RWPE2 (cell line): Measurements from ENCODE around the gene CDK18.

ENCODE experiments used
- ATAC-seq: fragments of 200-7000 bp; cut with Tn5 transposase; 3 replicates; pipeline ENCODE4 v1.9.1; 2021; ENCODE audit warnings: low read depth
- DNase-seq: peaks from one replicate; pipeline ENCODE4 v3.0.0-alpha.2; 2020; ENCODE audit warnings: low spot score
- H3K27ac ChIP-seq: fragments of 450-650 bp; 2 replicates; pipeline ENCODE4 v1.5.1; 2017; ENCODE audit warnings: mild to moderate bottlenecking; ENCODE audit not compliant: poor library complexity, severe bottlenecking
- H3K27me3 ChIP-seq: fragments of 250-450 bp; sonication (Bioruptor Pico); 2 replicates; pipeline ENCODE4 v1.5.1; 2021; ENCODE audit warnings: mild to moderate bottlenecking, moderate library complexity; ENCODE audit not compliant: insufficient read depth, poor library complexity, severe bottlenecking
- H3K36me3 ChIP-seq: fragments of 250-450 bp; sonication (Bioruptor Pico); 2 replicates; pipeline ENCODE4 v1.5.1; 2020; ENCODE audit warnings: low read depth, mild to moderate bottlenecking, moderate library complexity
- H3K4me1 ChIP-seq: fragments of 250-450 bp; sonication (Bioruptor Pico); 2 replicates; pipeline ENCODE4 v1.5.1; 2021; ENCODE audit warnings: mild to moderate bottlenecking, moderate library complexity; ENCODE audit not compliant: insufficient read depth, poor library complexity, severe bottlenecking
- H3K4me3 ChIP-seq: fragments of 250-450 bp; sonication (Bioruptor Pico); 2 replicates; pipeline ENCODE4 v1.5.1; 2021; ENCODE audit warnings: mild to moderate bottlenecking, moderate library complexity; ENCODE audit not compliant: severe bottlenecking
- H3K9me3 ChIP-seq: fragments of 250-450 bp; sonication (Bioruptor Pico); 2 replicates; pipeline ENCODE4 v1.5.1; 2021; ENCODE audit warnings: mild to moderate bottlenecking, moderate library complexity; ENCODE audit not compliant: severe bottlenecking
- TF ChIP-seq, protein P1 (sequence below): fragments of 450-650 bp; IDR thresholded peaks from one replicate; pipeline ENCODE4 v1.5.1; 2017; ENCODE audit warnings: mild to moderate bottlenecking, moderate library complexity; ENCODE audit not compliant: poor library complexity, severe bottlenecking

Gene CDK18

DNA sequence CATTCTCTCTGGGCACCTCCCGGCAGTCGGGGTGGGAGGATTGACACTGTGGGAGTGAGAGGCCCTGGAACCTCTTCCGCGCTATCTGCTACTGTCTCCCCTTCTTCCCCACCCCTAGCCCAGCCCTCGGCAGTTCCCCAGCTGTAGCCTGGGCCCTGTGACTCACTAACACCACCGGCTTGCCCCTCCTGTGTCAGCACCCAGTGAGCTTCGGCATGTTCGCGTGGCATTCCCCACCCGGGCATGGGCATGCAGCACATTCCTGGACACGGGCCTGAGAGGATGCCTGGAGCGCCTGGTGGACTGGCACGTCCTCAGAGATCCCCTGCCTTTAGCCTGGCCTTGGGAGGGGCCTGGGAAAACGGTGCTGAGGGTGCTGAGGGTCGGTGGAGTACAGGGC is 1.3 kb downstream of the CDK18 start:
- no peaks in the 10 kb centered on the region for H3K4me1 ChIP-seq
- TF ChIP-seq, protein P1, sequence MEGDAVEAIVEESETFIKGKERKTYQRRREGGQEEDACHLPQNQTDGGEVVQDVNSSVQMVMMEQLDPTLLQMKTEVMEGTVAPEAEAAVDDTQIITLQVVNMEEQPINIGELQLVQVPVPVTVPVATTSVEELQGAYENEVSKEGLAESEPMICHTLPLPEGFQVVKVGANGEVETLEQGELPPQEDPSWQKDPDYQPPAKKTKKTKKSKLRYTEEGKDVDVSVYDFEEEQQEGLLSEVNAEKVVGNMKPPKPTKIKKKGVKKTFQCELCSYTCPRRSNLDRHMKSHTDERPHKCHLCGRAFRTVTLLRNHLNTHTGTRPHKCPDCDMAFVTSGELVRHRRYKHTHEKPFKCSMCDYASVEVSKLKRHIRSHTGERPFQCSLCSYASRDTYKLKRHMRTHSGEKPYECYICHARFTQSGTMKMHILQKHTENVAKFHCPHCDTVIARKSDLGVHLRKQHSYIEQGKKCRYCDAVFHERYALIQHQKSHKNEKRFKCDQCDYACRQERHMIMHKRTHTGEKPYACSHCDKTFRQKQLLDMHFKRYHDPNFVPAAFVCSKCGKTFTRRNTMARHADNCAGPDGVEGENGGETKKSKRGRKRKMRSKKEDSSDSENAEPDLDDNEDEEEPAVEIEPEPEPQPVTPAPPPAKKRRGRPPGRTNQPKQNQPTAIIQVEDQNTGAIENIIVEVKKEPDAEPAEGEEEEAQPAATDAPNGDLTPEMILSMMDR: no peak
- peak overlapping the region; percentile 41 for H3K27ac ChIP-seq
- no peaks in the 10 kb centered on the region for H3K27me3 ChIP-seq
- H3K9me3 ChIP-seq: no peaks in the 10 kb centered on the region
- no peaks in the 10 kb centered on the region; the same call in 1 of the 2 replicates for H3K36me3 ChIP-seq
- ATAC-seq: peak; percentile 68
- DNase-seq: peak; percentile 85
- H3K4me3 ChIP-seq: peak overlapping the region; percentile 79

DNA sequence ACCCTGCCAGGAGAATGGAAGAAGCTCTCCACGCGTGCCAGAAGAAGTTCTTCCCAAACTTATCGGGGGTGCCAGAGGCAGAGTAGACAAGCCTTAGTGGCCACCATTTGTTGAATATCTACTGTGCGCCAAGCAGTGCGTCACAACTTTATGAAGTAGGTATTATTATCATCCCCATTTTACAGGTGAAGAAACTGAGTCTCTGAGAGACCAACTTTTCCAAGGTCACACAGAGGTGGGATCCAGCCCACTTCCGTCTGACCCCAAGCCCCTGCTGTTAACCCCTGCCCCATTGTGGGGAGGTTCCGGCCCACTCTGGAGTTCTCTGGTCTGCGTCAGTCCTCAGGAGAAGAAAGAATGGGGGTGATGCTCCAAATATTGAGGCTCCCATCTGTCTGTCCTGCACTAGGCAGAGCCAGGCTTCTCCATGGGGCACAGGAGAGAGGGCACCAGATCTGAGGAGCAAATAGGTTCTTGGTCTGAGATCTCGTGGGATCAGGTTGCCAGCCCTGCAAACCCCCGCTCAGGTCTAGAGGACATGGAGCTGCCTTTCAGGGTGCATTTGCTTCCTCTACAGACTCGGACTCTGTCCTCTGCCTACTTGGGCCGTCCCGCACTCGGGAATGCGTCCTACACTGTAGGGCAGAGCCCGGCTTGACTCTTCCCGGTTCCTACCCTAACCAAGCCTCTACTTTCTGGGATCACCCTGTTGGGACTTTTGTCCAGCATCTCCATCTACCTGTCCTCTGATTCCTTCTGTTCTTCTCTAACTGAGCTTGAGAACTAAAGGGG is 2.1 kb downstream of the CDK18 start:
- no peaks in the 10 kb centered on the region for H3K9me3 ChIP-seq
- no peak for ATAC-seq
- no peaks in the 10 kb centered on the region for H3K27me3 ChIP-seq
- H3K4me1 ChIP-seq: no peaks in the 10 kb centered on the region
- H3K4me3 ChIP-seq: no peak overlapping the region
- no peaks in the 10 kb centered on the region; the same call in 1 of the 2 replicates for H3K36me3 ChIP-seq
- H3K27ac ChIP-seq: peak overlapping the region; percentile 41
- TF ChIP-seq, protein P1: no peak
- DNase-seq: no peak

DNA sequence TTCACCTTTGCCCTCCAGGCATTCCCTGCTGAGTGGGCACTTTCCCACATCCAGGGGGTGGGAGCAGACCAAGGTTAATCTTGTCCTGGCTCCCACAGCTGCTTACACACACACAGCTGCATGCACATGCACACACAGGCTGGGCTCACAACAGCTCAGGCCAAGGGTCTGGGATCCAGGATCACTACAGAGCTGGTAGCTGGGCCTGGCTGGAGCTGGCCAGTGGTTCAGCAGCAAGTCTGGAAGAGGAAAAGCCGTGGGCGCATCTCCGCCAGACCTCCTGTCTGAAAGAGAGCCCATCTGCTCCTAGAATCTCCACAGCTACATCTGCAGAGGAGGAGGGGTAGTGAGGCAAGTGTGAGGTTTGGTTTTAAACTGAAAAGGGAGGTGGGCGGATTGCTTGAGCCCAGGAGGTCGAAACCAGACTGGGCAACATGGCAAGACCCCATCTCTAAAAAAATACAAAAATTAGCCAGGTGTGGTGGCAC is 3.8 kb downstream of the CDK18 start:
- TF ChIP-seq, protein P1: no peak
- H3K36me3 ChIP-seq: no peaks in the 10 kb centered on the region; the same call in 1 of the 2 replicates
- no peak overlapping the region for H3K4me3 ChIP-seq
- H3K27me3 ChIP-seq: no peaks in the 10 kb centered on the region
- H3K9me3 ChIP-seq: no peaks in the 10 kb centered on the region
- no peak for DNase-seq
- no peak for ATAC-seq
- H3K4me1 ChIP-seq: no peaks in the 10 kb centered on the region
- H3K27ac ChIP-seq: no peak overlapping the region

DNA sequence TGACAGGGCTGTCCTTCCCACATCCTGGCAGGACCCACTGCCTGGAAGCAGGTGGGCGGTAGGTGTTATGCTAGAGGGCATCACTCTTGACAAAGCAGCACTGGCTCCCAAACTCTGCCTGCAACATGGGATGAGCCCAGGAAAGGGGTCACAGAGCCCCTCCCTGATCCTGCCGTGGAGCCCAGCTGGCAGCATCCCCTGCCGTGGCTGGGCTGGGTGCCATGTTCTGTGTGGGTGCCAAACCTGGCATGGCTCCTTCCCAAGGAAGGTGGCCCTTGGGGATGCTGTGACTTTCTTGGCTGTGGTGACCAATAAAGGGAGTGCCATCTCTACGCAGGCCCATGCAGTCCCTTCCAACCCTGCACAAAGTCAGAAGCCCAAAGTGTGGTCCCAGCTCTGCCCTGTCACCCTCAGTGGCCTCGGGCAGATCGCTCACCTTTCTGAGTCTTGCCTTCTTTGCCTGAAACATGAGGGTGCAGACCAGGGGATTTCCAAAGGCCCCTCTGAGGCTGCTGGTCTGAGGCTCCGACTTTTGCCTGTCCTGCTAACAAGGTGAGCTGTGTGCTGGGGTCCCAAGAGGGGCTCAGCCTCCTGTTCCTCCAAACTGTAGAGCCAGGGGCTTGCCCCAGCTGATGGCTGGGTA is 6.0 kb downstream of the CDK18 start:
- Histone ChIP-seq H3K4me1 (peaks cover 3% of the 10 kb centered on the region), H3K4me3 (no peak overlapping the region), H3K27ac (no peak overlapping the region), H3K27me3 (no peaks in the 10 kb centered on the region), H3K9me3 (no peaks in the 10 kb centered on the region), H3K36me3 (no peaks in the 10 kb centered on the region; the same call in 1 of the 2 replicates)
- ATAC-seq (no peak), DNase-seq (no peak)
- TF ChIP-seq, protein P1: no peak
